AG04449 (cell line): ENCODE results near the gene MMD2.
"Not testable (repeated sequence)": the region's sequence is repeated elsewhere in the genome, so short reads cannot be mapped to it uniquely, and the experiment has no call there.

Experiments
- CTCF ChIA-PET: fragments of 350-600 bp; formaldehyde crosslinking; extraction: SDS; loops from one replicate; lab custom pipeline; 2021; ENCODE audit warnings: antibody characterized with exemption; lab: Yijun Ruan, JAX
- POLR2A ChIA-PET: fragments of 400-600, 350-600 bp; formaldehyde crosslinking; extraction: SDS; loops from one replicate; lab custom pipeline; 2020; ENCODE audit warnings: antibody characterized with exemption, inconsistent platforms; lab: Yijun Ruan, JAX
- DNase-seq: peaks from one replicate; pipeline ENCODE4 v3.0.0-alpha.2; 2010; ENCODE audit warnings: low read depth, low spot score
- H3K4me3 ChIP-seq: 2 replicates; pipeline ENCODE4 v1.5.1; 2011; ENCODE audit warnings: low read depth, mild to moderate bottlenecking, control low read depth, low read length
- TF ChIP-seq, protein P1 (sequence below): IDR thresholded peaks from one replicate; pipeline ENCODE4 v1.5.1; 2011; ENCODE audit warnings: mild to moderate bottlenecking, moderate library complexity, low read length, control low read depth, inconsistent platforms; ENCODE audit not compliant: insufficient read depth; ENCODE audit errors: missing control alignments

The MMD2 gene

DNA sequence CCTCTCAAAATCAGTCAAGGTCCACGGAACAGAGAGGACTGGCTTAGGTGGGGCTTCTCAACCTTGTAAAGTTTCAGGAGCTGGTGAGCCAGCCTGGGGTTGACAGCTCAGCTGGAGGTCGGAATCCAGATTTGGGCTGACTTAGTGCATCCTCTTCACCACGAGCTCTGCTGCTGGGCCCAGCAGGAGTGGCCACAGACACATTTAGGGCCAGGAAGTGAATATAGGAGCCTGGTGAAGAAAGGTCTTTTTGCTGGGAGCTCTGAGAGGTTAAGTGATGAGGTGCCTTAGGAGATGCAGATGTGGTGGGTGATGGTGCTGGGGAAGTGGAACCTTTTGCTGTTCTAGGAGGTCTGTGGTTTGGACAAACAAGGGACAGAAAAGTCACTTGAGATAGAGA, 39.3 kb upstream of the MMD2 start:
- ChIA-PET CTCF (interaction anchor here (2.4 kb wide), 1 partner anchor 25 kb away, joined by 11 read pairs; no protein-coding TSS in a partner anchor), POLR2A (no interaction called here)
- TF ChIP-seq, protein P1, sequence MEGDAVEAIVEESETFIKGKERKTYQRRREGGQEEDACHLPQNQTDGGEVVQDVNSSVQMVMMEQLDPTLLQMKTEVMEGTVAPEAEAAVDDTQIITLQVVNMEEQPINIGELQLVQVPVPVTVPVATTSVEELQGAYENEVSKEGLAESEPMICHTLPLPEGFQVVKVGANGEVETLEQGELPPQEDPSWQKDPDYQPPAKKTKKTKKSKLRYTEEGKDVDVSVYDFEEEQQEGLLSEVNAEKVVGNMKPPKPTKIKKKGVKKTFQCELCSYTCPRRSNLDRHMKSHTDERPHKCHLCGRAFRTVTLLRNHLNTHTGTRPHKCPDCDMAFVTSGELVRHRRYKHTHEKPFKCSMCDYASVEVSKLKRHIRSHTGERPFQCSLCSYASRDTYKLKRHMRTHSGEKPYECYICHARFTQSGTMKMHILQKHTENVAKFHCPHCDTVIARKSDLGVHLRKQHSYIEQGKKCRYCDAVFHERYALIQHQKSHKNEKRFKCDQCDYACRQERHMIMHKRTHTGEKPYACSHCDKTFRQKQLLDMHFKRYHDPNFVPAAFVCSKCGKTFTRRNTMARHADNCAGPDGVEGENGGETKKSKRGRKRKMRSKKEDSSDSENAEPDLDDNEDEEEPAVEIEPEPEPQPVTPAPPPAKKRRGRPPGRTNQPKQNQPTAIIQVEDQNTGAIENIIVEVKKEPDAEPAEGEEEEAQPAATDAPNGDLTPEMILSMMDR, result no peak
- DNase-seq, result no peak
- H3K4me3 ChIP-seq, result no peak overlapping the region

DNA sequence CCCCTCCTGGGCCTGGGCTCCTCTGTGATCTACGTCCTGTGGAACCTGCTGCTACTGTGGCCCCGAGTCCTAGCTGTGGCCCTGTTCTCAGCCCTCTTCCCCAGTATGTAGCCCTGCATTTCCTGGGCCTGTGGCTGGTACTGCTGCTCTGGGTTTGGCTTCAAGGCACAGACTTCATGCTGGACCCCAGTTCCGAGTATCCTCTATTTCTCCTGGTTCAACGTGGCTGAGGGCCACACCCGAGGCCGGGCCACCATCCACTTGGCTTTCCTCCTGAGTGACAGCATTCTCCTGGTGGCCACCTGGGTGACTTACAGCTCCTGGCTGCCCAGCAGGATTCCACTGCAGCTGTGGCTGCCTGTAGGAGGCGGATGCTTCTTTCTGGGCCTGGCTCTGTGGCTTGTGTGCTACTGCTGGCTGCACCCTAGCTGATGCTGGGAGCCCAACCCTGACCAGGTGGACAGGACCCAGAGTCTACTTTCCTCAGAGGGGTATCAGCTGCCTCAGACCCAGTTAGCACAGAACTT, 37.8 kb upstream of the MMD2 start:
- POLR2A ChIA-PET, result no interaction called here
- CTCF ChIA-PET, result interaction anchor here (2.4 kb wide), 1 partner anchor 23 kb away, joined by 11 read pairs; no protein-coding TSS in a partner anchor
- DNase-seq, result no peak
- H3K4me3 ChIP-seq, result no peak overlapping the region
- TF ChIP-seq, protein P1, result no peak

DNA sequence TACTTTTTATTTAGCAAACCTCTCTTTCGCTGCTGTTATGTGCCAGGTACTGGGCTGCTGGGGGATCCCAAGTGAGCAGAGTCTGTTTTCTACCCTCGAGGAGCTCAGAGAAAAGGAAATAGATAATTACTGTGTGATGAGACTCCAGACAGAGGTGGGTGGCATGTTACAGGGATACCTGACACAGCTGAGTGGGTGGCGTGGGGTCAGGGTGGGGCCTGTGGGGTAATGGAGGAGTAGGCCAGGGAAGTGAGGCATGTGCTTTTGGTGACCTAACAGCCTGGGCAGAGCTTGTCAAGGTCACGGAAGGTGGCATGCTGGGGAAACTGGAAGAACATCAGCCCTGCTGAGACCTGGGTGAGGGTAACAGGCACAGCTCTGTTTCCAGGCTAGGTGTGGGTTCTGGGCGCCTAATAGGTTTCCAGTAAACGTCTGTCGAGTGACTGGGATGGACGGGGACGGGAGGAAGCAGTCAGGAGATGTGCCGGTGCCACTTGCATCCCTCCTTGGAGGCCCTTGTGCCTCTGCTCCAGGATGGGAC, 36.5 kb upstream of the MMD2 start:
- CTCF ChIA-PET, result interaction anchor here (2.4 kb wide), 1 partner anchor 22 kb away, joined by 8 read pairs; no protein-coding TSS in a partner anchor
- TF ChIP-seq, protein P1, result no peak
- POLR2A ChIA-PET, result no interaction called here
- DNase-seq, result no peak
- no peak overlapping the region for H3K4me3 ChIP-seq

DNA sequence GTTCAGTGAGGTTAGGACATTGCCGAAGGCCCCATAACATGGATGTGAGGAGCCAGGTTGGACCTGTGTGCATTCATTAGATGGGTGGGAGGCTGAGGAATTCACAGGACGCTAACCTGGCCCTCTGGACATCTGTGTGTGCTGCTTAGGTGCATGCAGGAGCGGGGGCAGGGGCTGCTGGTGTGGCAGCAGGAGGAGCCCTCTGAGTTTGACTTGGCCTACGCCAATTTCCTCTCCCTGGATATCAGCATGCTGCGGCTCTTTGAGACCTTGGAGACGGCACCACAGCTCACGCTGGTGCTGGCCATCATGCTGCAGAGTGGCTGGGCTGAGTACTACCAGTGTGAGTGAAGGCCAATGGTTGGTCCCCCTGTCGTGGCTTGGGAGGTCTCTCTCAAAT, 34.5 kb upstream of the MMD2 start:
- no peak for DNase-seq
- no peak overlapping the region for H3K4me3 ChIP-seq
- ChIA-PET POLR2A (no interaction called here), CTCF (interaction anchor here (2.4 kb wide), 1 partner anchor 20 kb away, joined by 8 read pairs; no protein-coding TSS in a partner anchor)
- TF ChIP-seq, protein P1, result no peak

- POLR2A ChIA-PET, DNase-seq, H3K4me3 ChIP-seq: not testable (repeated sequence)
- CTCF ChIA-PET, result interaction anchor here (1.4 kb wide), 1 partner anchor 9 kb away, joined by 9 read pairs; no protein-coding TSS in a partner anchor
Measured at GRCh38 chr7:4982741-4983140, 23.8 kb upstream of the MMD2 start.

DNA sequence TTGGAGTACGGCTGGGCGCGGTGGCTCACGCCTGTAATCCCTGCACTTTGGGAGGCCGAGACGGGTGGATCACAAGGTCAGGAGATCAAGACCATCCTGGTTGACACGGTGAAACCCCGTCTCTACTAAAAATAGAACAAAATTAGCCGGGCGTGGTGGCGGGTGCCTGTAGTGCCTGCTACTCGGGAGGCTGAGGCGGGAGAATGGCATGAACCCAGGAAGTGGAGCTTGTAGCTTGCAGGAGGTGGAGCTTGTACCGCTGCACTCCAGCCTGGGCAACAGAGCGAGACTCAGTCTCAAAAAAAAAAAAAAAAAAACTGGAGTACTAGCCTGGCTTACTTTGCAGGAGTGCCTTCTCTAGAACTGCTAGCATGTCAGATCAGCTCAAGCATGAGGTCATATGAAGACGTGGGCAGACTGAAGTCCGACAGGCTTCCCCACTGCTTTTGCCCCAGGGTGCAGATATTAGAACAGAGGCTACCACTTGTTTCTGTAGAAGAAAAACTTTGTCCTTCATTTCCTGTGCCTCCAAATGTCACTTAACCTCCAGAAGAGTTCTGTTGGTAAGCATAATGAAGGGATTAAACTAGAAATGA, 22.4 kb upstream of the MMD2 start:
- H3K4me3 ChIP-seq, DNase-seq, POLR2A ChIA-PET, CTCF ChIA-PET: not testable (repeated sequence)

DNA sequence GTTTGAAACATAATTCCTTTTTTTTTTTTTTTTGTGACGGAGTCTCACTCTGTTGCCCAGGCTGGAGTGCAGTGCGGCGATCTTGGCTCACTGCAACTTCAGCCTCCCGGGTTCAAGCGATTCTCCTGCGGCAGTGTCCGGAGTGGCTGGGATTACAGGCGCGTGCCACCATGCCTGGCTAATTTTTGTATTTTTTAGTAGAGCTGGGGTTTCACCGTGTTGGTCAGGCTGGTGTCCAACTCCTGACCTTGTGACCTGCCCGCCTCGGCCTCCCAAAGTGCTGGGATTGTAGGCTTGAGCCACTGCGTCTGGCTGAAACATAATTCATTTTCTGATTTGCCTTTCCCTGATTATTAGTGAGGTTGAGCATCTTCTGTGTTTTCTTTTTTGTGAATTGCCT, 16.6 kb upstream of the MMD2 start:
- CTCF ChIA-PET, result interaction anchor here (0.9 to 3.5 kb wide), 2 partner anchors 11 to 93 kb away, joined by 3 to 12 read pairs; partner anchors contain the start of gene RADIL
- H3K4me3 ChIP-seq, DNase-seq, POLR2A ChIA-PET: not testable (repeated sequence)
